SW480 (cell line): ENCODE data around the gene MMP26.
"Not testable (repeated sequence)": the region's sequence is repeated elsewhere in the genome, so short reads cannot be mapped to it uniquely, and the experiment has no call there.

ENCODE experiments used
- DNase-seq: peaks from one replicate; pipeline ENCODE4 v3.0.0-alpha.2; 2016; ENCODE audit warnings: low spot score

Gene MMP26

GRCh38 chr11:4722616-4723534 lies 18.3 kb downstream of the MMP26 start:
- not testable (repeated sequence) for DNase-seq

DNA sequence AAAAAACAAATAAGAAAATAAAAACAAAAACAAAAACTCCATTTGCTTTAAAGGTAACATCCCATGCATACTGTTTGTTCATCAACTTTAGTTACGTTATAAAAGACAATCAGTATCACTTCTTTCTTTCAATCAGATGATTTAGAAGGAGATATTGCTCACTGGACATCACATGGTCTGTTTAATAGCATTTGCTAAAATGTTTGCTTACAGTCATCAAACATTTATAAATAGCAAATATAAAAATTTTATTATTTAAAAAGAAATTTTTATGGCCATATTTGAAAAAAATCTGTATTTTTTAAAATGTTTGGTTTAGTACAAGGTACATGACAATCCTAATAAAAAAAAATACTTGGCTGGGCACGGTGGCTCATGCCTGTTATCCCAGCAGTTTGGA lies 22.6 kb downstream of the MMP26 start:
- DNase-seq, result no peak

- no peak for DNase-seq
These were observed 36.2 kb downstream of the MMP26 start for GRCh38 chr11:4740735-4741134.

DNA sequence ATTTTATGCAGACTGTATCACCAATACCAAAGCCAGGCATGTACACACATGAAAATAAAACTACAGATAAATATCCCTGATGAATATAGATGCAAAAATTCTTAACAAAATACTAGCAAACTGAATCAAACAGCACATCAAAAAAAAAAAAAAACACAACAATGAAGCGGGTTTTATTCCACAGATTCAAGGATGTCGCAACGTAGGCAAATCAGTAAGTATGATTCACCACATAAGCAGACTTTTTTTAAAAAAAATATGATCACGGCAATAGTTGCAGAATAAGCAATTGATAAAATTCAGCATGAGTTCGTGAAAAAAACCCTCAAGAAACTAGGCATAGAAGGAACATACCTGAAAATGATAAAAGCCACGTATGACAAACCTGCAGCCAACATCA lies 43.9 kb downstream of the MMP26 start:
- no peak for DNase-seq

DNA sequence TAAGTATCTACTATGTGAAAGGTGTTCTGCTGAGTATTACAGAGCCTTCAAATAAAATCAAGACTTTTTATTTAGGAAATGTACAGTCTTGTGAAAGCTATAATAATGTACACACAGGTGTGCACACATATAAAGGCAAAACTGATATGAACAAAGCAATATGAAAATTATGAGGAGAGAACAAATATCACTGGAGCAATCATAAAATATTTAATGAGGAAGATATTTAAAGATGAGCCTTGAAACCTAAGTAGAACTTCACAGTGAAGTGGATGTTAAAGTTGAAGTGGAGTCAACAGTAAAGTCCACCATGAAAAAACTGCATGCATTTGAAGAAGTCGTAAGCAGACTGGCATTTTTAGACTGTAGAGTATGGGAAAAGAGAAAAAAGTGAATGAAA lies 46.6 kb downstream of the MMP26 start:
- DNase-seq, result no peak
